ENCODE measurements around the gene RNFT2.

The RNFT2 gene

DNA sequence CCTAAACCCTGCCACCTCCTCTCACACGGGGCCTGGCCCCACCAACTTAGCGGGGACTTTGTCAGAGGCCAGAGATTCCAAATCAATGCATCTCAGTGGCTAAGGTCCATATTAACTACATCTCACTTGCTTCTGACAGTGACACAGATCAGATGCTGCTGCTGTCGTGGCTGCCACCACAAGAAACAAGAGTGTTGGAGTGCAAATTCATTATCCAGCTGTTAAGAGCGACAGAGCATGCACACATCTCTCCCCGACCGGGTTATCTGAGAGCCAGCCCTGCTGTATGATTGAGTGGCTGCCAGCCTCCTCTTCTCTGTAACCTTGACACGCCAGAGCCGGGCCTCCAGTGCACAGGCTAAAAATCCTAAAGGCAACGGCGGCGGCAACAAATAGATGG, 40.4 kb upstream of the RNFT2 start:
- Histone ChIP-seq H3K36me3 (no peaks in the 10 kb centered on the region), H3K4me1 (no peaks in the 10 kb centered on the region)
- TF ChIP-seq, protein P1, sequence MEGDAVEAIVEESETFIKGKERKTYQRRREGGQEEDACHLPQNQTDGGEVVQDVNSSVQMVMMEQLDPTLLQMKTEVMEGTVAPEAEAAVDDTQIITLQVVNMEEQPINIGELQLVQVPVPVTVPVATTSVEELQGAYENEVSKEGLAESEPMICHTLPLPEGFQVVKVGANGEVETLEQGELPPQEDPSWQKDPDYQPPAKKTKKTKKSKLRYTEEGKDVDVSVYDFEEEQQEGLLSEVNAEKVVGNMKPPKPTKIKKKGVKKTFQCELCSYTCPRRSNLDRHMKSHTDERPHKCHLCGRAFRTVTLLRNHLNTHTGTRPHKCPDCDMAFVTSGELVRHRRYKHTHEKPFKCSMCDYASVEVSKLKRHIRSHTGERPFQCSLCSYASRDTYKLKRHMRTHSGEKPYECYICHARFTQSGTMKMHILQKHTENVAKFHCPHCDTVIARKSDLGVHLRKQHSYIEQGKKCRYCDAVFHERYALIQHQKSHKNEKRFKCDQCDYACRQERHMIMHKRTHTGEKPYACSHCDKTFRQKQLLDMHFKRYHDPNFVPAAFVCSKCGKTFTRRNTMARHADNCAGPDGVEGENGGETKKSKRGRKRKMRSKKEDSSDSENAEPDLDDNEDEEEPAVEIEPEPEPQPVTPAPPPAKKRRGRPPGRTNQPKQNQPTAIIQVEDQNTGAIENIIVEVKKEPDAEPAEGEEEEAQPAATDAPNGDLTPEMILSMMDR (IDR thresholded peaks at IDR 0.05; ENCODE audit: low read depth, low read length) = no peak

DNA sequence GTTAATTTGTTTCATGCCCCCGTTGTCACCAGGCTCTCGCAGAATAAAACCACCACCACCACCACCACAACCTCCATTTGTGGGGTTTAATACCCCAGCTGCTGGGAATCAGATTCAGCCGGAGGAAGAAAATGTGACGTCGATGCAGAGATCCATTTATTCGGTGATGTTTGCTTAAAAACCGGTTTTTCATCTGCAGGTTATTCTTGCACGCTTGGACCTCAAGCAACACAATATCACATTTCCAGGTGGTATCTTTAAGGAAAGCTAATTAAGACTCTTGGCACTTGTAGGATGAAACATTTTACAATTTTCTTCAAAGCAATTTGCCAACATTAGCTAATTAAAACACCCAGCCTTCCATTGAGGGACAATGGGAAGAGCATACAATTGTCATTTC, 40.0 kb upstream of the RNFT2 start:
- H3K27me3 ChIP-seq = peaks cover 20% of the 10 kb centered on the region
- no peaks in the 10 kb centered on the region for H3K4me1 ChIP-seq
- H3K36me3 ChIP-seq = no peaks in the 10 kb centered on the region
- no peak for DNase-seq
- no peak overlapping the region for H3K4me3 ChIP-seq (ENCODE audit: low read depth, low read length)
- no peaks in the 10 kb centered on the region for H3K9me3 ChIP-seq
- TF ChIP-seq, protein P1 (IDR thresholded peaks at IDR 0.05; ENCODE audit: low read depth, low read length) = no peak

More for the DNA sequence above, 40.4 kb upstream of the RNFT2 start:
- H3K4me3 ChIP-seq (ENCODE audit: low read depth, low read length) = no peak overlapping the region
- no peak for DNase-seq
- H3K27me3 ChIP-seq = peaks cover 22% of the 10 kb centered on the region
- H3K9me3 ChIP-seq = no peaks in the 10 kb centered on the region

DNA sequence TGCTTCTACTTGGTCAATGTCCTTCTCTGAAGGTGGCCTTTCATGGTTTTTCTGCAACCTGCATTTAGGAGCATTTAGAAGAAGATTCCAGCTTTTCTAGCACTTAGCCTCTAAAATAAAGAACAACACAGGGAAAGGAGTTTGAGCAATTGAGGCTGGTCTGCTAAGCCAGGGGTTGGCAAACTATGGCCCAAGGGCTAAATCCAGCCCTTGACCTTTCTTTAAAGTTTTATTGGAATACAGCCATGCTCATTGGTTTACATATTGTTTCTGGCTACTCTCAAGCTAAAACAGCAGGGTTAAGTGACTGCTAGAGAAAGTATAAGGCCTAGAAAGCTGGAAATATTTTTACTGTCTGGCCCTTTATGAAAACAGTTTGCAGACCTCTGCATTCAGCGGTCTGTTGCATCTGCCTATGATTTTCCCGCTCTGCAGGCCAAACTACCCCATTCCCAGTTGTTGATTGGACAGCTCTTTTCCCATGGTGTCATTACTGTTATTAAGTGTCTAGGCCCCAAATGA, 39.5 kb upstream of the RNFT2 start:
- Histone ChIP-seq H3K9me3 (no peaks in the 10 kb centered on the region), H3K4me1 (no peaks in the 10 kb centered on the region), H3K4me3 (ENCODE audit: low read depth, low read length) (no peak overlapping the region), H3K27me3 (peaks cover 15% of the 10 kb centered on the region), H3K36me3 (no peaks in the 10 kb centered on the region)
- TF ChIP-seq, protein P1 (IDR thresholded peaks at IDR 0.05; ENCODE audit: low read depth, low read length) = no peak
- no peak for DNase-seq

DNA sequence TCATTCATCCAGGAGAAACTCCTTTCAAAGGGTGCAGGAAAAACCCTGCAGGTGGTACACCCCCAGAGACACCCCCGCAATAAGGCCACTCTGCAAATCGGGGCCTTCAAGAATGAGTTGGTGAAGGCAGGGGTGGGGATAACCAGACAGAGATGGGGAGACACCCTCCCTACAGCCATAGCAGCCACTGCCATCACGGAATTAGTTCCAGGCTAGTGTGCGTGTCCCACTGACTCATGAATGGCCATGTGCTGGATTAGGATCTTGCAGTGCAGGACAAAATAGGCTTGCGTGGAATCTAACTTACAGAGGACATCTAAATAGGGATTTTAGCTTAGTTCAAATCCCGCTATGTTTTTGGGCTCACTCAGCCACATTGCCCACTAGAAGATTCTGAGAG, 38.0 kb upstream of the RNFT2 start:
- Histone ChIP-seq H3K27me3 (peaks cover under 1% of the 10 kb centered on the region), H3K4me1 (no peaks in the 10 kb centered on the region), H3K9me3 (no peaks in the 10 kb centered on the region), H3K4me3 (ENCODE audit: low read depth, low read length) (no peak overlapping the region), H3K36me3 (no peaks in the 10 kb centered on the region)
- TF ChIP-seq, protein P1 (IDR thresholded peaks at IDR 0.05; ENCODE audit: low read depth, low read length) = no peak
- DNase-seq = peak; percentile 45

DNA sequence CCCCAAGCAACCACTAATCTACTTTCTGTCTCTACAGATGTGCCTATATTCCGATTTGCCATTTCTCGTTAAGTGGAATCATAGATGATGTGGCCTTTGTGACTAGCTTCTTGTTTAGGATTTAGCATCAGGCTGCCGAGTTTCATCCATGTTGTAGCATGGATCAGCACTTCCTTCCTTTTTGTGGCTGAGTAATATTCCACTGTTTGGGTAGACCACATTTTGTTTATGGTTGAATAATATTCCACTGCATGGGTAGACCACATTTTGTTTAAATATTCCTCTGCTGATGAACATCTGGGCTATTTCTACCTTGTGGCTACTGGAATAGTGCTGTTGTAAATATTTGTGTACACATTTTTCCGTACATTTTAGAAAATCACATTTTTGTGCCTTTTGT, 36.7 kb upstream of the RNFT2 start:
- Histone ChIP-seq H3K27me3 (no peaks in the 10 kb centered on the region), H3K36me3 (no peaks in the 10 kb centered on the region)
- TF ChIP-seq, protein P1 (IDR thresholded peaks at IDR 0.05; ENCODE audit: low read depth, low read length) = no peak

DNA sequence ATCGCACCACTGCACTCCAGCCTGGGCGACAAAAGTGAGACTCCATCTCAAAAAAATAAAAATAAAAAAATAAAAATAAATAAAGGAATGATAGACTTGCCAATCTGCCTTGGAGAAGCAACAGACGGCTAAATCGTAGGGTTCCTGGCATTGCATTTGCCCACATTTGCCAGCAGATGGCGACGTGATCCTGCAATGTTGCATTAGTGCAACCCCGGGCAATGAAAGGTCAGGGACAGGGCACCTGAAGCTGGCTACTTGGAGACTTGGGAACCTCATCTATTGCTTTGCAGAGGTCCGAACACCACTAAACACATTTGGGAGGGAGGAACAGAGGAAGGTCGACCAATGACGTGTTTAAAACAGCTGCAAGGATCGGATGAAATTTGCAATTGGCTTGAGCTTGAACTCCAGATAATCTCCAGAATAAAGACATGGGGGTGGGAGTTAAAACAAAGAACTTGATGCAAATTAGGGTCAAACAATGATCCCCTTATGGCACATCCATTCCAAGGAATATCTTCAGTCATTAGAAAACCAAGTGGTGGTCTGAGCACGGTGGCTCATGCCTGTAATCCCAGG, 34.8 kb upstream of the RNFT2 start:
- H3K27me3 ChIP-seq = no peaks in the 10 kb centered on the region
- DNase-seq = peak; percentile 74
- no peaks in the 10 kb centered on the region for H3K4me1 ChIP-seq
- H3K36me3 ChIP-seq = no peaks in the 10 kb centered on the region
- no peak overlapping the region for H3K4me3 ChIP-seq (ENCODE audit: low read depth, low read length)
- no peaks in the 10 kb centered on the region for H3K9me3 ChIP-seq
- TF ChIP-seq, protein P1 (IDR thresholded peaks at IDR 0.05; ENCODE audit: low read depth, low read length) = peak; percentile 90

More for the DNA sequence above, 36.7 kb upstream of the RNFT2 start:
- no peak for DNase-seq
- no peaks in the 10 kb centered on the region for H3K9me3 ChIP-seq
- no peaks in the 10 kb centered on the region for H3K4me1 ChIP-seq
- no peak overlapping the region for H3K4me3 ChIP-seq (ENCODE audit: low read depth, low read length)

All from BE2C (cell line).